NCI-H2107 treated with DMSO at 0.1 percent for 48 hours (cell line): ENCODE results near the gene HRK.

Experiments used
- DNase-seq: peaks from one replicate; lab custom pipeline; 2025; ENCODE audit not compliant: unreplicated experiment; lab: John Stamatoyannopoulos, UW

The HRK gene

GRCh38 chr12:116901612-116902011 is 20.4 kb upstream of the HRK start:
- no peak for DNase-seq

DNA sequence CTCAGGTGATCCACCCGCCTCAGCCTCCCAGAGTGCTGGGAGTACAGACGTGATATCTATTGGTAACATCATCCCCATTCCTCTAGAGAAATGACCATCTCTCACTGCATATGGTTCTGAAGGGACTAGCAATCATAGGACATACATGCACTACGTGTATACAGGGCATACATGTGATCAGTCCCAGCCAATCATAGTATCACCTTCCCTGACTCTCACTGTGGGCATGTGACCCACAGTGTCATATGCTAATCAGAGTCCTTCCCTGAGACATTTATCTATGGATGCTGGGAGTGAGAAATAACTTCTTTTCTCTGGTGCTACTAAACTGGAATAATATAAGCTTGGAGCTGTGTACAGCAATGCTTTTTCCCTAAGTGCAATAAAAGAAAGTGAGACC is 17.4 kb upstream of the HRK start:
- DNase-seq: no peak

GRCh38 chr12:116897476-116897875 is 16.2 kb upstream of the HRK start:
- no peak for DNase-seq

- DNase-seq: no peak
These were observed 15.2 kb upstream of the HRK start for GRCh38 chr12:116896411-116896924.

DNA sequence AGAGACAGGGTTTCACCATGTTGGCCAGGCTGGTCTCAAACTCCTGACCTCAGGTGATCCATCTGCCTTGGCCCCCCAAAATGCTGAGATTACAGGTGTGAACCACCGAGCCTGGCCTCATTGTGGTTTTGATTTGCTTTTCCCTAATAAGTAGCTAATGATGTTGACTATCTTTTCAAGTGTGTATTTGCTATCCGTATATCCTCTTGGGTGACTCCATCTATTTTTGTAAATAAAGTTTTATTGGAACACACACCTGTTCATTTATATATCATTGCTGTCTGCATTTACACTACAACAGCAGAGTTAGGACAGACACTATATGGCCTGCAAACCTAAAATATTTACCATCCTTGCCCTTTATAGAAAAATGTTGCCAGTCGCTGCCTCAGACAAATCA is 13.7 kb upstream of the HRK start:
- DNase-seq: no peak

GRCh38 chr12:116892349-116893140 is 11.3 kb upstream of the HRK start:
- DNase-seq: no peak

DNA sequence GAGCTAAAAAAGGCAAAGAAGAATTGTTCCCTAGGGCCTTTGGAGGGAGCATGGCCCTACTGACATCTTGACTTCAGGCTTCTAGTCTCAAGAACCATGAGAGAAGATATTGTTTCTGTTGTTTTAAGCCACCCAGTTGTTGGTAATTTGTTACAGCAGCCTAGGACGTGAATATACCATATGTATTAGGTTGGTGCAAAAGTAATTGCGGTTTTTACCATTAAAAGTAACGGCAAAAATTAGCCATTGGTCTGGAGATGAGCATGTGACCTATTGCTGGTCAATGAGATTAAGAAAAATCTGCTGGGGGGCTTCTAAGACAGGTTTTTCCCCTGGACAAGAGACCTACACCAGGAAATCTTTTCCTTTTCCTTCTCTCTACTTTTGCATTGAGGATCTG is 9.8 kb upstream of the HRK start:
- no peak for DNase-seq

DNA sequence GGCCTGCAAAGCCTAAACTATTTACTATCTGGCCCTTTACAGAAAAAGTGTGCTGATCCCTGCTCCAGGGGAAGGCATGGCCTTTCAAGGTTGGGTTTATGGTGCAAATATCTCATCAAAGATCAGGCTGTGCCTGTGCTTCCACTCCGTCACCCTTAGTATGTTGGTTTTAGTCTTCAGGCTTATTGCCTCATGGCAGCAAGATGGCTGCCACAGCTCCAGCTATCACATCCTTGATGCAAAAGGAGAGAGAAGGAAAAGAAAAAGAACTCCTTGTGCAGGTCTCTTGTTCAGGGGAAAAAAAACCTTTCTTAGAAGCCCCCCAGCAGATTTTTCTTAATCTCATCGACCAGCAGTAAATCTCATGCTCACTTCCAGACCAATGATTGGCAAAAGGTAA is 9.1 kb upstream of the HRK start:
- DNase-seq: no peak

DNA sequence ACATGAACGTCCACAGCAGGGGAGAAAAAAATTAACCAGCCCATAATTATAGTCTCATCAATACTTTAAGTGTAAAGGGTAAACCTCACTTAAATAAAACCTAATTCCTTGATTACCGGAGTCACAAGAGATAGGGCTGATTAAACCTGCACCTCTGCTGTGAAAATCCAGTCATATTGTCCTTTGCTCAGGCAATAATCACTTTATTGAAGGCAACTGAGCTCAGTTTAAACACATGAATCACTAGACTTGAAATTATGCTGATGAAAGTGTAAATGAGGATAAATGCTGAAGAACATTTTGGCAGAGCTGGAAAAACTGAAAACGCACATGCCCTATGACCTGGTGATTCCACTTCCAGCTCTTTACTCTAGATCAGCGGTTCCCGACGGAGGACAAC is 6.7 kb upstream of the HRK start:
- DNase-seq: no peak

DNA sequence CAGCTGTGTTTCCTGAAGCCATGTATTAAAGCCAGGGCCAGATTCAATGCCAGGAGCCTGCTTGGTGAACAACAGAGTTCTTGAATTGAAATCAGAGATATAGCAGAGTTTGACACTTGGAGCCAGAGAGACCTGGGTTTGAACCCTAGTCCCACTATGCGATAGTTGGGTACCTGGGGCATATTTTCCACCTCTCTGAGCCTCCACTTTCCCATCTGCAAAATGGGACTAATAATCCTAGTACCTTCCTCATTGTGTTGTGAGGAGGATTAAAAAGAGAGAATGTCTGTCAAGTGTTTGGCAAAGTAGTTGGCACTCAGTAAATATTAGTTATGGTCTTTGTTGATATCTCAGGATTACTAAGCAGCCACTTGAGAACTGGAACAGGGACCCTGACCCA is 6.0 kb upstream of the HRK start:
- no peak for DNase-seq

GRCh38 chr12:116885491-116885890 is 4.2 kb upstream of the HRK start:
- DNase-seq: no peak

- no peak for DNase-seq
These were observed 3.6 kb upstream of the HRK start for GRCh38 chr12:116884871-116885270.

DNA sequence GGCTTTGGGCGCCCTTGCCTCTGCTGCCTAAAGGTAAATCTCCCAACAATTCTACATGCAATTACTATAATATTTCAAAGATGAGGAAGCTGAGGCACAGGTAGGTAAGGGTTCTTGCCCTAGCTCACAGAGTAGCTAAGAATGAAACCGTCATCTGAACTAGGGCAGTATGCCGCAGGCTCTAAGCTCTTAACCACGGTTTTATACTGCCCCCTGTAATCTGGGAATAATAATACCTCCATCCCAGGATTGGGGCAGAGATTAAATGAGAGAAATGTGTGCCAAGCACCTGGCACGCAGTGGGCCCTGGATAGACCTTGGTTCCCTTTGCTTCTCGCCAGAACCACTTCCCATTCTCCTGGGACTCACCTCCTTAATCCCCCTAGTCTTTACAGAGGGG is 1.5 kb upstream of the HRK start:
- peak; percentile 53 for DNase-seq

GRCh38 chr12:116881877-116882507 is 751 bp upstream of the HRK start:
- no peak for DNase-seq

DNA sequence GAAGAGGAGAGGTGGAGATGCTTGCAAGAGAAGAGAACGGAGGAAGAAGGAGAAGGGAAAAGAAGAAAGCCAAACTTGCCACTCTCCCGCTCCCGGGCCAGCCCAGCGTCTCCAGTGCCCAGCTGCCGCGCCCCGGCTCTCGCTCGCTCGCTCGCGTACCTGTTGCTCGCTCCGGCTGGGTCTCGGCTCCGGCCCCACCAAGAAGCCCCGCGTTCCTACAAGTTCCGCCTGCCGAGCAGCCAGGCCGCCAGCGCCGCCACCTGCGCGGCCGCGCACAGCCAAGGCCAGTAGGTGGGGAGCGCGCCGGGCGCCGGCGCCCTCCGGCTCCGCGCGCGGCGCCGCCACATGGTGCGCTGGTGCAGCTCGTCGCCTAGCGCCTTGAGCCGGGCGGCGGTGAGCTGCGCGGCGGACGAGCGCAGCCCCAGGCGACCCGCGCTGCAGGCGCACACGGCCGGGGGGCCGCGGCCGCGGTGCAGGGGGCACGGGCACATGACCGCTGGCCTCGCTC is 370 bp downstream of the HRK start:
- peak; percentile 14 for DNase-seq

DNA sequence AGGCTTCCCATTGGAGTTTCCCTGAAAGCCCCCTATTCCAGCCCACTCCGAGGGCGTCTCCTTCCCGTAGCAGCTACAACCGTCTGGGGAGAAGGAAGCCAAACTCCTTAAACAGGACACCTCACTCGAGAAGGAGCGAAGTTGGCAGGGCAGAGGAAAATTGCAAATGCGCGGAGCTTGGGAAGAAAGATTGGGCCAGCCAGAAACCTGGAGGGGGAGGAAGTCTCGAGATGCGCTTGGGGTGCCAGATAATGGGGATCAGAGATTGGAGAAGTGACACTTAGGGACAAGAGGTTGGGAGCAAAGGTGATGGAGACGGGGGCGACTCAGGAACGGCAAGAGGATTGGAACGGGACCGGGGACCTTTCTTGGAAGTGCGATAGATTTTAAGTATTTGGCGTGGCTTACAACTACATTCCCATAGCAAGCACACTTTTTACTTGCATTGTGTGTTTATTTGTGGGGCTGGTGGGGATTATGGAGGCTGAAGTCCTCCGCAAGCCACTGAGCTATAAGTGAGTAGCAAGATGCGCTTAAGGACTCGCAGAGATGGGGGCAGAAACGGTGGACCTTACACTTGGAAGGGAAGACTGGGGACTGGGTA is 926 bp downstream of the HRK start:
- DNase-seq: no peak

DNA sequence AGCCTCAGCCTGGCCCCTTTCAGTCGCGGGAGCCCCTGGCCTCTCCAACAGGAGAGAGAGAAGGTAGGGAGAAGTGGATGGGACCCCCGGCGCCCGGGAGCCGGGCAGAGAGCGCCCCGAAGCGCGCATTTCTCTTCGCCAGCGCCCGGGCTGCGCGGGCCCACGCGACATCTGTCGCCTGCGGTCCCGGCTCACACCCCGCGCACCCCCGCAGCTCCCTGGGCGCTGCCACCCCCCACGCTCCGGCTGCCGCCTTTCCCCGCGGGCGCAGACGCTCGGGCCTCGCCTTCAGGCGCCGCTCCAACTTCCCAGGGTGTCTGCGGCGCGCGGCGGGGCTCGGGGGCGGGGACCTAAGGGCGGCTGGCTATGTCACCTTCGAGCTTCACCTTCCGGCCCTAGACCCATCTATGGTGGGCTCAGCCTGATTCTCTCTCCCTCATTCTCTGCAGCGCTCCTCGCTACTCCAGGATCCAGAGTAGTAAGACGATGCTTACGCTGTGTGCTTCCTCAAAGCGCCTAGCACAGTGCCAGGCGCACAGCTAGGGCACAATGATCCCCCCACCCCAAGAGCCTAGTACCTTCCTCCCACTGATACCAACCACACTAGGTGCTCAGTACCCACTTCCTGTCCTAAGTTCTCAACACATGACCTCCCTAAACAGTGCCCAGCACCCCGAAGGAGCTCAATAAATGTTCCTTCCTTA is 1.6 kb downstream of the HRK start:
- no peak for DNase-seq

DNA sequence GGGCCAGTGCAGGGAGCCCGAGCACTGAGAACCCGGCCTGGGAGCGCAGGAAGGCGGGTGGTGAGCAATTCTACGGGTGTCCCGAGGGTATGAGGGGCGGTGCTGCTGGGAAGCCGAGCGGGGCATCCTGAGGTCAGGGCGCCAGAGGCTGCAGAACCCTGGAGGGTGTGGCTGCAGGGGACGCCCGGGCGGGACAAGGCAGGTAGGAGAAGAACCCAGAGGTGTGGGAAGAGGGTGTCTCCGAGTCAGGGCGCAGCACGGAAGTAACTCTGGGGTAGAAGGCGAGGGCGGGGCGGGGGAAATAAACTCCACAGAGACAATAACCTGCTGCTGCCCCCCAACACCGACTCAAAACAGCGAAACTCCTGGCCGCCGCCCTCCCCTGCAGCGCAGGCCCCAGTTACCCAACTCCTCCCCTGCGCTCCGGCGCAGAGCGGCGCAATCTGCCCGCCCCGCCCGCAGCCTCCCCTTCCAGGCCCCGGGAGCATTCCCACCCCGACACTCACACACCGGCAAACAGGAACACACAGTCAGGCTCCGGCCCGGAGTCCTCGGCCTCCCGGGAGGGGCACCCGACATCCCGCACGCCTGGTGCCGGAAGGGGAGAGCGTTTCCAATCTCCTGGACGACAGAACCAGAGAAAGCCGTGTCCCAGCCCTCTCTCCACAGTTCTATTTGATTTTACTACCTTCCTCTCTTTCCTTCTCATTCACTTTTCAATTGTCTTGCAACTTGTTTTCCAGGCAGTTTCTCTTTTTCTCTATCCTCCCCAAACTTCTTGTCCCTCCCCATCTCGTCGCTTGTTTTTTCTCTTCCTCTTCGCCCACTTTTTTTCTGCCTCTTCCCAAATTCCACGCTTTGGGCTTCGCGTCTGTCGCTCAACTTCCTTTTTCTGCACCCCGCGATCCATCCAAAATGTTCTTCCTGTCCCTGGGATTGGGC is 2.4 kb downstream of the HRK start:
- no peak for DNase-seq

- DNase-seq: no peak
These were observed 4.9 kb downstream of the HRK start for GRCh38 chr12:116876151-116876869.
